Amygdala (tissue), 56 donors: ENCODE results near the gene MSL3.

Source experiments
- DNase-seq, 56 donors: peaks; one replicate each; lab custom pipeline; 2025; lab: John Stamatoyannopoulos, UW

Gene MSL3

DNA sequence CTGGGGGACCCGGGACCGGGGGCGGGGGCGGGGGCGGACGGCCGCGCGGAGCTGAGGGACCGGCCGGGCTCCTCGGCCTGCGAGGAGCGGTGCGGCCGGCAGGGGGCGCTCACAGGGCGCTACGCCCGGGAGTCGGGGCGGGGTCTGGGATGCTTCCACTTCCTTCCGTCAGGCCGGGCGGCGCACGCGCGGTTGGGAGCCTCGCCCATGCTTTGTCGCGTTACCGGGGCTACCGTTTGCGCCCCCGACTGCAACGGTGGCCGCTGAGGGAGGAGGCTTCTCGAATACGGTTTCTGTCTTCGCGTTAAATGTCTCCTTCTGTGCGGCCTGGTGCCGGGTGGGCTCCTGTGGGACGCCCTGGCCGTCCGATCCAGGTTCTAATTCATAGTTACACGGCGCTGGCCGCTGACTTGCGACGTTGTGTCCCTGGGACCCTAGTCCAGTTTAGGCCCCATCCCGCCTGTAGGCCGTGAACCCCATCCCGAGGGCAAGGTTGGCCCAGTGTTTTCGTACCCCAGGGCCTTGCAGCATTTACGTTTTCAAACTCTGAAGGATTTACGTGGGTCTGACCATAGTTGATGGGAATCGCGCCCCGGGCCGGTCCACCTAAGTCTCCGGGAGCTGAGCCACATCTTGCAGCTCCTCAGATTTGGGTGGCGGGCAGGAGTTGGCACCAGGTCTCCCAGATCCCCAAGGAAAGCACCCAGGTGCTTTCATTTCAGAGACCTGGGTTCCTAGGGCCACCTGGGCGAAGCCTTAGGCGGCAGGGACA lies 549 bp downstream of the MSL3 start:
- peak in 55 of 56 donors; percentile 5 to 86 (median 66) for DNase-seq

DNA sequence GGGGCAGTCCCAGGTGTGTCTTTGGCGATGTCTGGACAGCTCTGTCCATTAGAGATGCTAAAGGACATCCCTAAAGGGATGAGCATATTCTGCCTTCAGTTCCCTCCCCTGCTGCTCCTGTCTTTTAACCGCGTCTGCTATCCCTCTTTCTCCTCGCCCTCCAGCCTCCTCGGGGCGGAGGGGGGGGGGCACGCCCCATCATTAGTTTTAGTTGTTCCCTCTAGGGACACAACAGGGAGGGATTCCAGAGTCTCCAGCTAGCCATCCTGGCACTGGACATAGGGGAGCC lies 1.1 kb downstream of the MSL3 start:
- DNase-seq = peak in 3 of 56 donors; percentile 3 to 19 (median 14)

DNA sequence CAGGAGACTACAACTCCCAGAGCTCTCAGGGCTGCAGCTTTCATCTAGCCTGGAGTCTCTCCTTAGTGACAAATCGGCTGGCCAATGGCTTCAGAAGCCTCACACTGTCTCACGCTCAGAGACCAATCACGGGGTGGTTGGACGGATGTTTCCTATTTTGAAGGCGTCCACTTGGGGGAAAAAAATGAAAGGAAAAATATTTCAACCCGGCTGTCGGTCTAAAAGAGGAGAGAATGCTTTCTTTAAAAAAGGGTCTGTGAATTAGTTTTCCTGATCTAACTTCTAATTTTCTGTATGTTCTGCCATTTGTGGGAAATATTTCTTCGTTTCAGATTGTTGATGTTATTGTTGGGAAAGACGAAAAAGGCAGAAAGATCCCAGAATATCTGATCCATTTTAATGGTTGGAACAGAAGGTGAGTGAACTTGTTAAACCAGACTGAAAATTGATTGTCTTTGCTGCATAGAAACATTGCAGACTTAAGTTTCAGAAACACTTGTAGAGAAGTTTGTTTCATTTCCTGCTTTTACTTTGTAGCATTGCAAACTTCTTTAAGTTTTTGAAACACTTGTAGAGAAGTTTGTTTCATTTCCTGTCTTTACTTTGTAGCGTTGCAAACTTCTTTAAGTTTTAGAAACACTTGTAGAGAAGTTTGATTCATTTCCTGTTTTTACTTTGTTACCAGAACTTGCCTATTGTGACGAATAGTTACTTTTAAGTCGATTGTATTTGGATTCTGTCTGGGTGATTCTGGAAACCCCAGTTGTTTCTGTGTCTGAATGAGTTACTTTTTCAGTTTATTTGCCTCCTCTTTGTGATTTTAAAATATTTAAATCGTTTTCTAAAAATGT lies 1.6 kb downstream of the MSL3 start:
- peak in 53 of 56 donors; percentile 1 to 92 (median 73) for DNase-seq

DNA sequence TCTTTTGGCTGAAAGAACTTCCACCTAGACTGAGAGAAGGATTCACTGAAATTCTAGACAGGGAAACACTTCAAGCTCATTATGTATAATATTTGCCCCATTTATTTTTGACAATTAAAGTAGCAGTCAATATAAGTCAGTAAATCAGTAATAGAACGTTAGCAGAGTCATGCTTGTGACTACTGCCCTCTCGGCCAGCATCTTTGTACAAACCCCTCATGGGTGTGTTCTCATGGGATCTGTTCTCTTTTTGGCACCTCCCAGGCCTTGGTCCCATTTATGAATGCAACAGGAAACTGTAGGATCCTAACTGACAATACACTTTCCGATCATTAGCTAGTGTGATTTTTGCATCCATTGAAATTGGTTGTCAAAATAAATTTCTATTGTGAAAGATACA lies 2.9 kb downstream of the MSL3 start:
- no peak for DNase-seq

DNA sequence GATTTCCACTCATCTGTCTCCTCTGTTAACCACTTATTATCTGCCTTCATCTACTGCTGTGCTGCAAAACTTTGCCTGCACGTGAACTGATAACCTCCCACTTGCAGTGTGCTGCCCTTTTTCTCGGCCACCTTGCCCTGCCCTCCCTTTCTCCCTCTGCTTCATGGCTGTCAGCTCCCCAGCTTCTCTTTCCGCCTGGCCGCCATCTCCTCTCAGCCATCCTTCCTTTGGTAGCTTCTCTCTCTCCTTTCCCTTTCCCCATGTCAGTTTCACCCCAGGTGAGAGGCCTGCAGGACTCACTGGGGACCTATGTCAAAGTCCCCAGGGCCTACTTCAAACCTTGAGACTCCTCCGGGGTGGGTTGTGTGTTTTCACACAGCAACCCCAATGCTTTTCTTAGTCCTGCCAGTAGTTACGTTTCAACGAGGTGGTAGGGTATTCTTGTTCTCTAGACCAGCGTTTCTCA lies 6.6 kb downstream of the MSL3 start:
- DNase-seq = no peak

DNA sequence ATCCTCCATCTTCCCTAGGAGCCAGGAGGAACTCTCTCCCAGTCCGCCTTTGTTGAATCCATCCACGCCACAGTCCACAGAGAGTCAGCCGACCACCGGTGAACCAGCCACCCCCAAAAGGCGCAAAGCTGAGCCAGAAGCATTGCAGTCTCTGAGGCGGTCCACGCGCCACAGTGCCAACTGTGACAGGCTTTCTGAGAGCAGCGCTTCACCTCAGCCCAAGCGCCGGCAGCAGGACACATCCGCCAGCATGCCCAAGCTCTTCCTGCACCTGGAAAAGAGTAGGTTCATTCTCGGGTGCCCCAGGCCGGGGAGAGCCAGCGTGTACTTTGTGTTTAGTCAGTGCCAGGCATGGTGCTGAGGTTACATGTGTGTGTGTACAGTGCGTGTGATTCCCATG lies 7.4 kb downstream of the MSL3 start:
- DNase-seq = no peak

DNA sequence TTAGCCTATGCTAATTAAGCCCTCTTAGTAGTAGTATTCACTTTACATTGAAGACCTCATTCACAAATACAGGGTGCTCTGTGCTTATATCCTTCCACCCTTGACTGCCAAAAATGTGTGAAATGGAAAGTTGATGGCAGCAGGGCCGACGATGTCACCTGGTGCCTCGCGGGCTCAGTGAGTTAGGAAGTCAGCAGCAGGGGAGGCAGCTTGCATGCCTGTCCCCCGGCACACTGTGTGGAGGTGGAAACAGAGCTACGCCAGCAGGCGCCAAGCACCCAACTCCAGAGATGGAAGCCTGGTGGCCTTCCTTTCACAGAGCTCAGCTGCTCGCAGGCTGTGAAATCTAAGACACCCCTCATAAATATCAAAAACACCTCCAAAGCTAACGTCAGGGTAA lies 8.4 kb downstream of the MSL3 start:
- DNase-seq = peak in 1 of 56 donors; percentile 0

DNA sequence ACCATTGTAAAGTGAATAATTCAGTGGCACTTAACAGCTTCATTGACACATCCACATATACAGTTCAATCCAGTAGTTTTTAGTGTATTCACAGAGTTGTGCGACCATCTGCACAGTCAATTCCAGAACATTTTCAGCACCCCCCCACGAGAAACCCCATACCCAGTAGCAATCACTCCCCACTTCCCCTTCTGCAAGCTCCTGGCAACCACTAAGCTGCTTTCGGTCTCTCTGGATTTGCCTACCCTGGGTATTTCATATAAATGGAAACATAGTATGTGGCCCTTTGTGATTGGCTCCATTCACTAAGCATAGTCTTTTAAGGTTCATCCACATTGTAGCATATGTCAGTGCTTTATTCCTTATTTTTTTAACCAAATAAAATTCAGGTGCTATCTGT lies 10.0 kb downstream of the MSL3 start:
- peak in 1 of 56 donors; percentile 5 for DNase-seq

DNA sequence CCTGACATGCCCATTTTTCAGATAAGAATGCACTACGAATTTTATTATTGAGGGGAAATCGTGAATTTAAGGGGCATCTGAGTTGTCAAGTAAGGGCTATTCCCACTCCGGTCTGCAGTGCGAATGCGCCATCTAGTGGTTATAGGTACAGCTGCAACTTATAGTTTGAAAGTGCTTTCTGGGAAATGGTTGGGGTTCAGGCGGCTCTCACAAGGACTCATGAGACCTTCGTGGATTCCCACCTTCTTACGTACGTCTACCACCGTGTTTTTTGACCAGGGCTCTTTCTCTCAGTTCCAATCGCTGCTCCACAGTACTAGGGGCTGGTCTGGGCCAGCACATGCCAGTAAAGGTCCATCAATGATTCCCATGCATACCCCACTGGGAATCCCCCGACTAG lies 12.3 kb downstream of the MSL3 start:
- peak in 18 of 56 donors; percentile 0 to 26 (median 2) for DNase-seq

DNA sequence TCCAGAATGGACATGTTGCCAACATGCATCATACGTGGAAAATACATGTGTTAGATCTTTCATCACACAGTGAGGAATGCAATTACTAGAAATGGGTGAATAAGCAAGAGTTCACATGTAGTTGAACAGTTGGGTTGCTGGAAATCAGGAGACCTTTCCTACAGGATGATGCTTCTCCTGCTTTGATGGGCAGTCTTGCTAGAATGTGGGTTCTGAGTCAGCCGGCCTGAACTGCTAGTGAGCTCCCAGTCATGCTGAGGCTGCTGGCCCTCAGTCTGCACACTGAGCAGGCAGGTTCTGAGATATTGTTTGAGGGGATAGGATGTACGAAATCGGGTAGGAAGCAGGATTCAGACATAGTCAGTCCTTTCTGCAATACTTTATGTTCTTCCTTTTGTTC lies 20.2 kb downstream of the MSL3 start:
- DNase-seq = no peak

DNA sequence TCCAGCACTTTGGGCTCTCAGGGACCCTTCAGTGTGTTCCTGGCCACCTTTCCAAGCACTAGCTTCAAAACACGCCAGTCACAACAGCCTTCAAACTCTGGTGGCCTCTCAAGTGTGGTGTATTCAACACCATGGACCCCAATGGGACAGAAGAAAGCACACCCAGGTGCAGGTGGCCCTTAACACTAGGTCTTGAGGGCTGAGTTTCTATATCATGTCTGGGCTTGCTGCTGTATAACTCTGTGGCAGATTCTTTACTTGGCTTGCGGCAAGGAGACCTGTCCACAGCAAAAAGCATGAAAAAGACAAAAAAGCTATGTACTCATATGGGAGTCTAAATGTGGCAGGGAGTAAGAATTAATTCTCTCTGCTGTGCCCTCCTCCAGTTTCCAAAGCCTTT lies 23.1 kb downstream of the MSL3 start:
- DNase-seq = no peak

DNA sequence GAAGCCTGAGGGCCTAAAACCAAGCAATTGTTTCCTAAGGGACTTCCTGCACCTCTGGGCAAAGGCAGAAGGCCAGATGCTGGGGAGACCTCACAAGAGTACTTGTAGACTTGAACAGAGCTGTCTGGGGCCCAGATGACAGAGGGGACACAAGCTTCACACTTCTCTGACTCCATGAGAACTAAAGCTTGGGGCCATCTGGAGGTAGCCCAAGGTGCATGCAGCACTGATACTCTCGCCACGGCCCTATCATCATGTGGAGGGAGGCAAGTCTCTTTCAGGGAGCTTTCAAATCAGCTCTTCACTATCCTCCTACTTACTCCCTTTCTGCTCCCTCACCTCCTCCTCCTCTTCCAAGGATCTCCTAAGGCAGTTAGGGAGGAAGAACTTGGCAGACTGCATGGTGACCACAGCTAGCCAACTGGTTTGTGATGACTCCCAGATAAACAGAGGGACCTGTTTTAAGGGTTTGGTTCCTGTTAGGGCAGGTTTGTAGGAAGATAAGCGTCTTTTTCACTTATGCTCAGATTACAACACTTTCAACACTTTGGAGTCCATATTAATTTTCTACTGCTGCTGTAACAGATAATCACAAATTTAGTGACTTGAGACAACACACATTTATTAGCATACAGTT lies 23.8 kb downstream of the MSL3 start:
- no peak for DNase-seq

DNA sequence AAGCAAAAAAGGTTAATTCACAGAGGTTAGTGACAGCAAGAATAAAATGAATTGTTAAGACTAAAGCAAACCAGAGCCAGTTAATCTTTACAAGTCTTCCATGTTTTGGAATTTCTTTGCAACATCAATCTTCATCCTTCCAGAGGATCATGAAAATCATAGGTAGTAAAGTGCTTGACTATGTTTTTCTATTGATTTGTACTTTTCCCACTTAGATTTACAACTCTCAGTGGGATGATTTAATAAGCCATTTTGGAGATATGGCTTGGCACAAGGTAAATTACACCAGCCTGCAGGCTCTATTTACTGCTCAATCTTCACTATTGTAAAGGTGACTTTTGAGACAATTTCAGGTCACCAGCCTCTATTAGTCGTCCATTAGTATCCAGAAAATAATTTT lies 26.5 kb downstream of the MSL3 start:
- no peak for DNase-seq

DNA sequence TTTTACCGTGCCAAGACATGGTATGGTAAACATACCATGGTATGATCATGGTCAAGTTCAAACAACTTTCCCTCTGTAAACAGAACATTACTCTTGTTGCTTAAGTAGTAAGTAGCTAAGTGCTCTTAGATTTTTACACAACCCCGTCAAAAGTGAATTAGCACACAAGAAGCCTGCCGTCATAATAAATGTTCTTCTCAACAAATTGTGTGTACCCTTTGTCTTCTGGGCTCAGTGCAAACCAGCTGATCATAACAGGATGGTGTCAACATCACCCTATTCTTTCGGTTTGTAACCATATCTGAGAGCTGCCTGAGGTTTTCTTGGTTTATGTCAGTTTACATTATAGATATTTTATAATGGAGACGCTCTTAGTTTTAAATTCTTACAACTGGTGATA lies 28.8 kb downstream of the MSL3 start:
- no peak for DNase-seq

DNA sequence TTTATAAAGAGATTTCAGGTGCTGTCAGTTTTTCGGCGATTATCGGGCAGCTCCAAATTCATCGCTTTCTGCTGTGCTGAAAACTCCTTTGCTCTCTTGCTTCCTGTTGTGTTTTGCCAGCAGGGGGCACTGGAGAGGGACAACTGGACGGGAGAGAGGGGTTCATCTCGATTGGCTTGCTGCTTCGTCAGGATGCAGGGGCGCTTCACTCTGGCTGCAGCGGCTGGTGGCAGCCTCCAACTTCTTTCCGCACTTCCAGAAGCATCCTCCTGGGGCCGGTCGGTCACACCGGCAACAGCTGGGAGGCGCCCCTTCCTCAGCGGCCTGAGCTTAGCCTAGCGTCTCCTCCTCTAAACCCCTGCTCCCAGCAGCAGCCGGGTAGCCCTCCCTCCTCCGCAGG lies 29.5 kb downstream of the MSL3 start:
- peak in 52 of 56 donors; percentile 1 to 78 (median 34) for DNase-seq

DNA sequence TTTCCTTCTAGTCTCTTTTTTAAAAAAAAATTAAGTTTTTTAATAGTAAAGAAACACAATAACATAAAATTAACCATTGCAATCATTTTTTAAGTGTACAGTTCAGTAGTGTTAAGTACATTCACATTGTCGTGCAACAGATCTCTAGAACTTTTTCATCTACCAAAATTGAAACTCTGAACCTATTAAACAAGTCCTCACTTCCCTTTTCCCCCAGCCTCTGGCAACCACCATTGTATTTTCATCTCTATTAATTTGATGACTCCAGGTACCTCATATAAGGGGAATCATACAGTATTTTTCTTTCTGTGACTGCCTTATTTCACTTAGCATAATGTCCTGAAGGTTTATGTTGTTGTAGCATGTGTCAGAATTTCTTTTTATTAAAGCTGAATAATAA lies 31.8 kb downstream of the MSL3 start:
- no peak for DNase-seq

DNA sequence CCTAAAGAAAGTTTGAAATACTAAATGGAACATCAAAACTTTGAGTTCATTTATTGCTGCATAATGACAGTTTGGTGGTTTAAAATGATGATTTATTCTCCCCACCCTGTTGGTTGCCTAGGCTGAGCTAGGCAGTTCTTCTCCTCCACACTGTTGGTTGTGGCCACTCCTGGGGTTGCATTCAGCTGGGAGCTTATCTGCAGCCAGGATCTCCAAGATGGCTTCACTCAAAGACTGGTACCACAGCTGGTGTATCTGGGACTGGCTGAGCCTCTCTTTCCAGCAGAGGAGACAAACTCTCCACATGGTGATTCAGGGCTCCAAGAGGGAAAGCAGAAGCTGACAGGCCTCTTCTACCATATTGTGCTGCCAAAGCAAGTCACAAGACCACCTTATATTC lies 33.1 kb downstream of the MSL3 start:
- DNase-seq = no peak

DNA sequence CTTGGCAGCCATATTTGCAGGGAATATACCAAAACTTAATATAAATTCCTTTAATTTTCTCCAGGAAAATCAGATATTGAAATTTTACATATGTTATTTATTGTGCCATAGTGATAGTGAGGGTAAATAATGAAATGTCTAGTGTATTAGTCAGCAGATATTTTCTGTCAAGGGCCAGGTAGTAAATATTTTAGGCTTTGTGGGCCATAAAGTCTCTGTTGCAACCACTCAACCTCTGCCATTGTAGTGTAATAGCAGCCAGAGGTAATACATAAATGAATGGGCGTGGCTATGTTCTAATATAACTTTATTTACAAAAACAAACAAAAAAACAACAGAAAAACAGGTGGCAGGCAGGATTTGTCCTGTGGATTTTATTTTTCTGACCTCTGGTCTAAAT lies 33.5 kb downstream of the MSL3 start:
- no peak for DNase-seq

DNA sequence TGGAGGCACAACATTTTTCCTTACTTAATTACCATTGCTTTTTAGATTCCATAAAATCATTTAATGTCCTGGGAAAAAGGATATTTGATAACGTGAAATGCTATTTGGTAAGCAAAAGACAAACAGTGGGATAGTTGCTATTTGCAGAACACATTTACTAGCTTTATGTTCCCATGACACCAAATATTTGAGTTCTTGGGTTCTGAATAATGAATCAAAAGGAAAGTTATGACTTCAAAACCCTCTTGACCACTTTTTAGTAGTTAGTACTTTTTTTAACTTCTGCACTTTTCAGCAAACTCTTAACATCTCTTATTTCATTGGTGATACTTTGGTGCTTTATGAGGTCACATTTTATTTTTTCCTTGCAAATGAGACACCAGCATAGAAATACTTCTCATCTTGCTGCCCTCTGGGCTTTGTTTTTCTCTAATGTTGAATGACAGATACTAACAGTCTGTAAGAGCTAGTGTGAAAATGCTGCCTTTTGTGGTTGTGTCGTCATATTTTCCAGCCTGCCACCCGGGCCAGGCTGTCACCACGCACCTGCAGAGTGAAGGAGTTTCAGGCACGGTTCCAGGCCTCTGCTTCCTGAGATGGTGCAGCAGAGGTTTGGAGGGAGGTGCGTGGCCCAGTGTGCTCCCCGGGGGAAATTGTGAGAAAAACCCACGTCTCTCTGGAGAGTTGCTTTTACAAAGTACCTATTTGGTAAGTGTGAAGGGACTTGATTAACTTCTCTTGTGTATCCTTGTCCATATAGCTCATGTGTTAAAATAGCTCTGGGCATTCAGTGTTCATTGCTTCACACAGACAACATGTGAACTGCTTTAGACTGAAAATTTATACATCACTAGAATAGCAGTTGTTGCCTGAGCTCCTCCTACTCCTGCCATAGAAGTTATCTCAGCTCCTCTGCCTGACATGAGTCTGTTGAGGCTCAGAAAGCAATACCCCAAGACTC lies 34.7 kb downstream of the MSL3 start:
- peak in 1 of 56 donors; percentile 0 for DNase-seq

DNA sequence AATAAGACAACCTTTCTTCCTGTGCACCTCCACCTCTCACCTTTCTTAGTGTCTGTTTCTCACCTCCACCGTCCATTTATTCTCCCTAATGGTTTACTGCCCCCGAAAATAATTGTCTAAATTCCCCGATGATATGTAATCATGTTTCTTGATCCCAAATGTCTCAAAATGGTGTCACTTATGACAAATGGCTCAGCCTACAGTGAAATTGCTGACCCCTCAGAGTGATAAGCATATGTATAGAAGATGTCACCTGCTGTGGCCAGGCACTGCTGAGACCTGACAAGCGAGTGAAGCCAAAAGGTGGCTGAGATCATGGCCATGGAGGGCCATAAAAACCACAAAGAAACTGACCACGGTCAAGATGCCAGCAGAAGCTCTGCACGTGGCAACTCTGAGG lies 35.7 kb downstream of the MSL3 start:
- no peak for DNase-seq
